SHP77 treated with DMSO at 0.1 percent for 48 hours (cell line): Measurements from ENCODE around the gene VPS50.

Experiments used
- DNase-seq: peaks from one replicate; lab custom pipeline; 2025; lab: John Stamatoyannopoulos, UW

The VPS50 gene

GRCh38 chr7:93407239-93407638, 175.1 kb downstream of the VPS50 start:
- no peak for DNase-seq

- no peak for DNase-seq
Measured at GRCh38 chr7:93409324-93409723, 177.2 kb downstream of the VPS50 start.
